GM12874 (cell line): Measurements from ENCODE around the gene C14orf132.

Experiments
- CTCF ChIP-seq: IDR thresholded peaks from 2 replicates; pipeline ENCODE4 v1.5.1; 2011; ENCODE audit warnings: low read depth, mild to moderate bottlenecking, control low read depth, low read length, moderate library complexity; ENCODE audit not compliant: insufficient read depth

Gene C14orf132

DNA sequence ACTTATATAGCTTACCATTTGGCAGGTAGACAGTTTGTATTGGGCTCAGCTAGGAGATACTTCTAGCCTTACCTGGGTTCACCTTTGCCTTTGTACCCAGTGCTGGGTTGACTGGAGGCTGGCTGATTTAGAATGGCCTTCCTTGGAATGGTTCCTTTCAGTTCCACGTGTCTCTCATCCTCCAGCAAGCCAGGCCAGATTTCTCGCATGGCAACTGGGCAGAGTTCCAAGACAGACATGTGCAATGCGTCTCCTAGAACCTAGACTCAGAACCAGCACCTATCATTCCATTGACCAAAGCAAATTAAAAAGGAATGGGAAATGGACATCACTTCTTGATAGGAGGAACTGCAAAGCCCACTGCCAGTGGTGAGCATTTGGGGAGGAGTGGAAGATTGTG is 86.4 kb downstream of the C14orf132 start:
- TF ChIP-seq CTCF = no peak

DNA sequence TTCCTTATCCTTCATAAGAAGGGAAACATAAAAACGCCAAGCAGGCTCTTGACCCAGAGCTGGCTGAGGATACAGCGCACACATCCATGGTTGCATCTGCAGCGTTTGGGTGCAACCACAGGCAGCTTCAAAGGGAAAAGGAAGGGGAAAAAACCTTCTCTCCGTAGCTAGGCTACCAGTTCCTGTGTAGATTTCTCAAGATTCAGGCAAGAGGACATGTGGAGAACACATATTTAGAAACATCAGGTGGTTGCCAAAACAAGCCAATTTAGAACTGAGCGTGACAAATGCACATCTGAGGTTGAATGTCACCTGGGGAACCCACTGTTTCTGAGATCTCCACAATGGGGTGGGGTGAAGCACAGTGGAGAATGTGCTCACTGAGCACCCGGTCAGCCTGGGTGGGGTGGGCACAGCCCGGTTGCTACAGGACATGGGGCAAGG is 87.2 kb downstream of the C14orf132 start:
- no peak for TF ChIP-seq CTCF

DNA sequence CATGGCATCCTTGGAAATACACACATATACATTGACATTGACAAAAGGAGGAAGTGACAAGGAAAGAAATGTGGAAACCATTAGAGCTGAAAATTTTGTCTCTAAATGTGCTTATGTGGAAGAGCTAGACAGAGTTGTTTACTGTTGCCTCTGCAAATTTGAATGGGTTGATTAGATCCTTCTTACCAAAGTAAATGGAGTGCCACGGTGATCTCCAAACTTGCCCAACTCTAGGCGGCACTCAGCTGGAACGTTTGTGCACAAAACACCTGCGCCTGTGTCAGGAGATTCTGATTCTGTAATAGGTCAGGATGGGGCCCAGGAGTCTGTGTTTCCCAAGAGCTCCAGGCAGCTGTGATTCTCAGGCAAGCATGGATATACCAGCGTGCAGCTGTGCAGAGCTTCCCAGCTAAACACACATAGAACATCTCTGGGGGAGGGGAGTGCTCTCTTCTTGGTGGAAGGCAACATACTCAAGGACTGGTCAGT is 87.7 kb downstream of the C14orf132 start:
- no peak for TF ChIP-seq CTCF

DNA sequence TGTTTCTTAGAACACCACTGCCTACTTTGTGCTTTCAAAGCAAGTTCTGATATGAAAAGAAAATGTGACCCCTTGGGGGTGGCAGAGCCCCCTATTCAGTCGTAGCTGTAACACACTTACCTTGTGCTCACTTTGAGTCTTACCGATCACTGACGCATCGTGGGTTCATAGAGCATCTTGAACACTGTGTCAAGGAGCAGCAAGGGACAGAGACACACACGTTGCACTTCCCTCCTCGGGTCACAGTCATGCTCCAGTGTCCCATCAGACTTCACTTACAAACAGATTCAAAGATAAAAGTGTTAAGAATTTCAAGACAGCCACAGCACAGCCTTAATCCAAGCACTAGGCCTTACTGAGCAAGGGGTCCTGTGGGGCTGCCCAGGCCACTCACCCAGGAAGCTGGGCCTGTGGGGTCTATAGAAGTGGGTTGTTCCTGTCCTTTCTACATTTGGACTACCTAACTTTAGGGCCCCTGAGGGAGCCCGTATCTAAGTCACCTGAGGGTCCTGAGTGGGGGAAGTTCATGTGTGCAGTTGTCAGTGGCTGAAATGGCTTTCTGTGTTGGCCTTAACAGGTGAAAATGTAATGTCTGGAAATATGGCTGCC is 90.1 kb downstream of the C14orf132 start:
- no peak for TF ChIP-seq CTCF

DNA sequence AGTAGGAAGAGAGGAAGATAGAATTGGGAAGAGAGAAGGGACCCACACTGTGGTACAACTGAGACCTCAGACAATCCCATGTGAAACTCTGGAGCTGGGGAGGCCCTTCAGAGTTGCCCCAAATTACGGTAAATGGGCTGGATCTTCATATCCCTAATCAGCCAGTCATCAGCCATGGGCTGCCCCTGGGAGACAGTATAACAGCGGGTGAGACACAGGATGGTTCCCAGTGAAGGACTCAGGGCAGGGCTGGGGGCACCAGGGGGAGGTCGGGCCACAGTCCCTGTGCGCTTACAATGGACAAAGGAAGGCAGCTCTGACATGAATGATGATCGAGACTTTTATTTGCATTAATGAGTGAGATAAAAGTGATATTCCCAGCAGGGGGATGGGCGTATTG is 91.2 kb downstream of the C14orf132 start:
- no peak for TF ChIP-seq CTCF

DNA sequence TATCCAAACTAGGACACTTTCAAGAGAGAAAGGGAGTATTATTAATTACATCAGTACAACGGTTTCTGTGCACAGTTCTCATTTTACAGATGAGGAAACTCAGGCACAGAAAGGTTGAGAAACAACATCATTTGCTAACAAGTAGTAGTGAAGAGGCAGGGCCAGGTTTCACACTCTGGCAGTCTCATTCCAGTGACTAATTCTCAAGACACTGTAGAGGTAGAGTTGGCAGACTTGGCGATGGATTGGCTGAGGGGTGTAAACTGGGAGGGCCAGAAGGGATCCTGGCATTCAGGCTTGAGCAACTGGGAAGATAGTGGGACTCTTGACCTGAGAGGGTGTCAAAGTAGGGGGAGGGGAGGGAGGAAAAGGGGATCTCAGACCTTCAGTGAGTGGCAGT is 91.7 kb downstream of the C14orf132 start:
- no peak for TF ChIP-seq CTCF

DNA sequence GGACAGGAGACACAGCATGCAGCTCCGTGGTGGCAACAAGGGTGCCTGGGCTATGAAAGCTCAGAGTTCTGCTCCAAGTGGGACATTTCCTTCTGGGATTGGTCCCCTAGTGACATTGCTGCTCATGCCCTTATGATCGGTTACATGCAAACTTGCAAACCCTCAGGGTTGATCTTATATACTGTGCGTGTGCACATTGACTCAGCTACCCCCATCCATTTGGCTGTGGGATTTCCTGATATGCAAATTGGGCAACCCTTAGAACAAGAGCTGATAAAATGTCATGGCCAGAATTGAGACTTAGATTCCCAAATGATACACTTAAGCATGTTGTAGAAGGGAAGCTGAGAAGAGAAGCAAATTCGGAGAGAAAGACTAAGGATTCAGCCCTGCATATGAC is 92.7 kb downstream of the C14orf132 start:
- TF ChIP-seq CTCF = no peak

GRCh38 chr14:96134508-96134907 is 95.3 kb downstream of the C14orf132 start:
- no peak for TF ChIP-seq CTCF
